GM21723 (cell line): Measurements from ENCODE around the gene CCDC40.
"Not testable (repeated sequence)": the region's sequence is repeated elsewhere in the genome, so short reads cannot be mapped to it uniquely, and the experiment has no call there.

ENCODE experiments used
- ATAC-seq: cut with Tn5 transposase; IDR thresholded peaks from one replicate; pipeline ENCODE4 v1.9.1; 2021; ENCODE audit warnings: mild to moderate bottlenecking, moderate library complexity; ENCODE audit not compliant: unreplicated experiment

Gene CCDC40, protein sequence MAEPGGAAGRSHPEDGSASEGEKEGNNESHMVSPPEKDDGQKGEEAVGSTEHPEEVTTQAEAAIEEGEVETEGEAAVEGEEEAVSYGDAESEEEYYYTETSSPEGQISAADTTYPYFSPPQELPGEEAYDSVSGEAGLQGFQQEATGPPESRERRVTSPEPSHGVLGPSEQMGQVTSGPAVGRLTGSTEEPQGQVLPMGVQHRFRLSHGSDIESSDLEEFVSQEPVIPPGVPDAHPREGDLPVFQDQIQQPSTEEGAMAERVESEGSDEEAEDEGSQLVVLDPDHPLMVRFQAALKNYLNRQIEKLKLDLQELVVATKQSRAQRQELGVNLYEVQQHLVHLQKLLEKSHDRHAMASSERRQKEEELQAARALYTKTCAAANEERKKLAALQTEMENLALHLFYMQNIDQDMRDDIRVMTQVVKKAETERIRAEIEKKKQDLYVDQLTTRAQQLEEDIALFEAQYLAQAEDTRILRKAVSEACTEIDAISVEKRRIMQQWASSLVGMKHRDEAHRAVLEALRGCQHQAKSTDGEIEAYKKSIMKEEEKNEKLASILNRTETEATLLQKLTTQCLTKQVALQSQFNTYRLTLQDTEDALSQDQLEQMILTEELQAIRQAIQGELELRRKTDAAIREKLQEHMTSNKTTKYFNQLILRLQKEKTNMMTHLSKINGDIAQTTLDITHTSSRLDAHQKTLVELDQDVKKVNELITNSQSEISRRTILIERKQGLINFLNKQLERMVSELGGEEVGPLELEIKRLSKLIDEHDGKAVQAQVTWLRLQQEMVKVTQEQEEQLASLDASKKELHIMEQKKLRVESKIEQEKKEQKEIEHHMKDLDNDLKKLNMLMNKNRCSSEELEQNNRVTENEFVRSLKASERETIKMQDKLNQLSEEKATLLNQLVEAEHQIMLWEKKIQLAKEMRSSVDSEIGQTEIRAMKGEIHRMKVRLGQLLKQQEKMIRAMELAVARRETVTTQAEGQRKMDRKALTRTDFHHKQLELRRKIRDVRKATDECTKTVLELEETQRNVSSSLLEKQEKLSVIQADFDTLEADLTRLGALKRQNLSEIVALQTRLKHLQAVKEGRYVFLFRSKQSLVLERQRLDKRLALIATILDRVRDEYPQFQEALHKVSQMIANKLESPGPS

DNA sequence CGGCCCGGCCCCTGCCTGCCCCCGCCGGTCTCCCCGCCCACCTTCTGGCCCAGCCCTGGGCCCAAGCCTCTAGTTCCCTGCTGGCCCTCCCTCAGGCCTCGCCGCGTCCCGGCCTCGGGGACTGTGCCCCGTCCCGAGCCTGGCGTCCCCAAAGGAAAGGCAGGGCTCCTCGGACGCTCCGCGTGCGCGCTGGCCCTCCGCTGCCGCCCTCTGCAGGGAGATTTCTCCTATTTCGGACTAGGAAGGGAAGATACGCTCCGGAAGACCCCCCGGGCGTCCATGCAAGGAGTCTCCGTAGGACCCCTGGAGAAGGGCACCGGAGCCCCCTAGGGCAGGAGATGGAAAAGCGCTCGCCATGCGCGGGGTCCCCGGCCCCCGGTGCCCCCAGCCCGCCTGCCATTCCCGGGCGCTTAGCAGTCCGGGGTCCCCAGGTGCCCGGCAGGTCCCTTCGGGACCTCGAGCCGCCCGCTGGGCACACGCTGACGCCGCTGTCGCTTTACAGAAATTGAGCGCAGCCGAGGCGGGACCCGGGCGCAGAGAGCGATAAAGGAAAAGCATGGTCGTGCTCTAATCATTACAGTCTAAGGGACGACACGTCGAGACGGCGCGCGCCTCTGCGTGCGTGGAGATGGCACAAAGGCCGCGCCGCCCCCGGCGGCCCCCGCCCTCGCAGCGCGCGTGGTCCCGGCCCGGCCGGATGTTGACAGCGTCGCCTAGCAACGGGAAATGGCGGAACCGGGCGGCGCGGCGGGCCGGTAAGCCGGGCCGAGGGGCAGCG, at the start of gene CCDC40:
Gene CCDC40, plus strand, starts transcription at position 706 of the 778 bp plus-strand sequence. Its CDS starts 21 bp downstream, at position 727.
- peak; percentile 51 for ATAC-seq

DNA sequence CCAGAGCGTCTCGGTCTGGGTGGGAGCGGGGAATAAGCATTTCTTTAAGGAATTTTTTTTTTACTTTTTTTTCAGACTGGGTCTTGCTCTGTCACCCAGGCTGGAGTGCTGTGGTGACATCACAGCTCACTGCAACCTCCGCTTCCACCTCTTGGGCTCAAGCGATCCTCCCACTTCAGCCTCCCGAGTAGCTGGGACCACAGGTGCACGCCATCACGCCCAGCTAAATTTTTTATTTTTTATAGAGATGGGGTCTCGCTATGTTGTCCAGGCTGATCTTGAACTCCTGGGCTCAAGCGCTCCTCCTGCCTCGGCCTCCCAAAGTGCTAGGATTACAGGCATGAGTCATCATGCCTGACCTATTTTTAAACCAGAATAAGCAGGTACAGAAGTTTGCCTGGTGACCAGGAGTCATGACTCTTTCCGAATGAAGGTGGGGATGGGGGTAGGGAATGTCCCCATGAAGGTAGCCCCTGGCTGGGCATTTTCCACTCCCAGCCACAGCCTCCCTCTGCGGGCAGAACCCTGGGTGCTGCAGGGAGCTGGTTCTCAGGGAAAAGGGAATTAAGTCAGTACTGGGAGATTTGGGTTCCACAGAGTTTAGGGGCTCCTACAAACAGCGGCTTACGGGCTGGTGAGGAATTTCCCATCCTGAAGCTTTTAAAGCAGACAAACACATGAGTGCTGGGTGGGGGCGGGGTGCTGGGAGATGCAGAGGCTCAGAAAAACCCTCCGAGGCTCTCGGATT, 49.1 kb upstream of the CCDC40 start:
- no peak for ATAC-seq

DNA sequence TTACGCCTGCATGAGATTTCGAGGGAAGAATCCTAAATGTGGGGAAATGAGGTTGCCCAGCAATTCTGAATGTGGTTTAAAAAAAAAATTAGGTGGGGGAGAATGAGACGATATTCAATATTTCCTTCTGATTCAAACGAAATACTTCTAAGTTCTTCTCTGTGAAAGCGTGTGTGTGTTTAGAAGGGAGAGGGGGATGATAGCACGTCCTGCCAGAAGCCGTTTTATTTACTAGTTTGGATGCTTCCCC, 48.6 kb upstream of the CCDC40 start:
- no peak for ATAC-seq

DNA sequence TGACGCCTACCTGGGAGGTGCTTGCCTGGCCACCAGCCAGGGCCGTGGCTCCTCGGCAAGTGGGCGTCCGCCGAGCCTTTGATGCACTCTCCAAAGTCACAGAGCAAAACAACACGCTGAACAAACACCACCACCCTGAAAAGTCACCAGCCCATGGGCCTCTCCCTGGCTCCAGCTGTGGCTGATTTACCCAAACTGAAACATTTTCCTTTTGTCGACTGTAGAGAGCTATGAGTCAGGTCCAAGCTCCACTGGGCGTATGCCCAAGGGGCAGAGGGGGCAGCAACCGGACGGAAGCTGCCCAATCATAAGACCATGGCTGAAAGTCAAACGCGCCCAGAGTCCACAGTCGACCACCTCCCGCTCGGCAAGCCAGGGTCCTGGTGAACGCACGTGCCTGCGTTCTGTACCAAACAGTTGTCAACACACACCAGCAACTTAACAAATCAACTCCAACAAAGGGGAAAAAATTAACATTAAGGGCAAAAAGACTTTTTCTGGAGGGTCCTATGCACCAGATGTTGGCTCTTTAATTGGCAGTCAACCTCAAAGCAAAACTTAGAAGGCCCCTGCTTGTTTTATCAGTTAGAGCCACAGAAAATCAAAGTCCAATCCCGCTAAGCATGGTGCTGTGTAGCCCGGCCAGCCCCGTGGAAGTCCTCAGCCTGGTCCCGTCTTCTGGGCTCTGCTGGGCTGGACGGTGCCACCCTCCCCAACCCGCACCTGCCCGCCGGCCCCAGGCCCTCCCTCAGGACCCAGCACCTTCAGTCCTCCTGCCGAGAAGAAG, 48.1 kb upstream of the CCDC40 start:
- ATAC-seq, result no peak

DNA sequence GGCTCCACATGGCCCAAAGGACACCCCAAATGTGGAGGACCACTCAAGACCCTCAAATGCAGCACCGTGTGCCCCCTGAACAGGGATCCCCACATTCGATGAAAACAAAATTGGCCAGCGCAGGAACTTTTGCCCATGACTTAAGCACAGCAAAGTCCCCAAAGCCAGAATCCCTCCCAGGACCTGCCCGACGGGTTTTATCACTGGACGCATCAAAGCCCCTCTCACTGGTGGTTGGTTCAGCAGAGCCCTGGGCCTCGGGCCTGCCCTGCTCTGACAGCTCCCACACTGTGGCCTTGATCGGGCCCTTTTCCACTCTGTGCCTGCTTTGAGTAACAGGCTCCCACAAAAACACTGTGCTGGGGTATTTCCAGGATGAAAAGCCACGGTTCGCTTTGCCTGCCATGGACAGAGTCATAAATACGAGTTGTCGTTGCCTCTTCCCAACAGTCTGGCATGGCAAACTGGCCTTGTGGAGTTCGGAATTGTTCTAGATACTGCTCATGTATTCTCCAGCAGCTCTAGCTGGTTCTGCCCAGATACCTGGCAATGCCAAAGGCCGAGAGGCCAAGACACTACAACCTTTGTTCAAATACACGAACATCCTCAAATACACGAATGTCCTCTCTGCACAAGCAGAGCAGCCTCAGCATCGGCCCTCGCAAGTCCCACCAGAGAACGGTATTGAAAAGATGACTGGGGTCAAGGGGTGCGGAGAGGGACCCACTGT, 47.2 kb upstream of the CCDC40 start:
- no peak for ATAC-seq

DNA sequence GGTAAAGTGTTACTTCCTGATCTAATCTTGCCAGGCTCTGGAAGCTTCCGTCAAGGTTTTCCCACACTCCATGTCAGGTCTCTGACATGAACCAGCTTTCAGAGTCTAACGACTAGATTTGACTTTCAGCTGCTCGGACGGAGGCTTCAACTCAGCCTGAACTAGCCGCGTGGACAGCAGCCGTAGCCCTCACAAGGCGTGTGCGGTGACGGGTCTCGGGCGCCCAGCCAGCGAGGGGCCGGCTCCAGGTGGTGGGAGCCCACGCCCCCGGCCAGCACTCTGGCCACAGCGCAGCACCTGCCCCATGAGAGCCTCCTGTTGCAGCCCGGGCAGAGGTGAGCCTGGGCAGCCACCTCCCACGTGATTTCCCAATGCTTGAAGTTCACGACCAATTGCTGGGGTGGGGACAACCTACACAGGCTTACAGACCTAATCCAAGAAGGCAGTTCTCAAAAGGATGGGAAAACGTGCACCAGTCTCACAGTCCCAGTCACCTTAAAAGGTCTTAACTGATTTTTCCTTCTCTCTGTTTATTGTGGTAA, 46.3 kb upstream of the CCDC40 start:
- no peak for ATAC-seq

DNA sequence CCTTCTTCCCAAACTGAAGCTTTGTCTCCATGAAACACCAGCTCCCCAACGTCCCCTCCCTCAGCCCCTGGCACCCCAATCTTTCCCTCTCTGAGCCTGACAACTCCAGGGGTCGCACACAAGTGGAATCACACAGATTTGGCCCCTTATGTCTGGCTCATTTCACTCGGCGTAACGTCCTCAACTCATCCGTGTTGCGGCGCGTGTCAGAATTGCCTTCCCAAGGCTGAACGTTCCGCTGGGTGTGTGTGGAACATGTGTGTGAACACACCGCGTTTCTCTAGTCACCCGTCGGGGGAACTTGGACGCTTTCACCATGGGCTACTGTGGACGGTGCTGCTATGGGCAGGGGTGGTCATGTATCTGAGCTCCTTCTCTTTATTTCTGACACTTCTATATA, 45.7 kb upstream of the CCDC40 start:
- ATAC-seq, result no peak

DNA sequence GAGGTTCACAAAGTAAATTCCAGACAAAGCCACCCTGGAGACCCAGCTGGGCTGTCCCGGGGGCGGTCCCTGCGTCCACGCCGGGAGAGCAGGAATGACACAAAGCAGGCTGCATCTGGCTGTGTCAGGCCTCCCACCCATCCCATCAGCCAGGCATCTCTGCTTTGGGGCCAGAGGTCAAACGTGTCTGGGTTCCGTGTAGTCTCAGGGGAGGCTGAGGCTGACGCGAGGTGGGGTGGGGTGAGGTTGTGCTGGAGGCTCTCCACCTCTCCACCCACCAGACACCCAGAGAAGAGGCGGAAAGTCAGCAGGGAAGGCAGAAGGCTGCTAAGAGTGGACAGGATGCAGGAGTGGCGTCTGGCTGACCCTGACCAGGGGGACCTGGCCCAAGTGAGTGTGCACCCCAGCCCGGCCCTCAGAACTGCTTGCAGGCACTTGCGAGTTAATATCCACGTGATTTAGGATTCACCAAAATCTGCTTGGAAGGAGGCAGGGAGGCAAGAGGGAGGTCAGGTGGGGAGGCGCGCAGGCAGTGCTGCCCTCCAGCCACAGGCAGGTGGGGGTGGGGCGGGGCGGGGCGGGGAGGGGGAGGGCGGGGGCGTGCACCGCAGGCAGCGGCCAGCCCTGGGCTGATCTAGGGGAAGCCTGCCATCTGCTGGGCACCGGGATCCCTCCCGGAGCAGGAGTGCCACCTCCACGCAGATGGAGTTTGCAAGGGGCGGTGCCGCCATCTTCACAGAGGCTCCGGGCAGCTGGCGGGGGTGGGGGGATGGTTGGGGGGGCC, 45.1 kb upstream of the CCDC40 start:
- no peak for ATAC-seq

DNA sequence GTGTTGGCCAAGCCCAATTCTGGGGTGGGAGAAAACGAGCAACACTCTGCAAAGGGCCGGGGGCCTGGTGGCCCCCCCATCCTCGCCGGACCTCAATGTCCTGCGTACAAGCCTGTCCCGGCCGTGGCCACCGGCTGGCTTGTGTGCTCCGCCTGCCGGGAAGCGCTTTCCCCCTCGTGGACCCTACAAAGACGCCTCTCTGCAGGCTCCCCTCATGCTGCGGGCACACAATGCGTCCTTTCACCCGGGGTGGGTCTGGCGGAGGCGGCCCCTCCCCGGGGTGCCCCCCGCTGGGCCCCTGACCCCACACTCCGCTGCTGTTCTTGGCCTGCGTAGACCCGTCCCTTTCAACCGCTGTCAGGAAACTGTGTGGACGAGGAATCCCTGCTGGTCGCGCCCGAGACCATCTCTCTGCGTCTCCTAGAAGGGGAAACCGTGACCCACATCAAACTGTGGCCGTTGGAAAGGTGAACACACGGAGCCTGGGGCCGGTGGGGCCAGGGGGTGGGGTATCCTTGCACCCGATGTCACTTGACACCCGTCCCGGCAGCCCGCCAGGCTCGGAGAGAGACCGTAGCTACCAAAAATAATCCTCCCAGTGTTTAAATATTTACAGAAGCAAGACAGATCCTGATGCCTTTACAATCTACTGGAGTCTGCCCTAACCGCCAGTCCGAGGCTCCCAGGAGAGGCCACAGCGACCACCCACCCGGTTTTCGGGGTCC, 44.4 kb upstream of the CCDC40 start:
- ATAC-seq, result no peak

DNA sequence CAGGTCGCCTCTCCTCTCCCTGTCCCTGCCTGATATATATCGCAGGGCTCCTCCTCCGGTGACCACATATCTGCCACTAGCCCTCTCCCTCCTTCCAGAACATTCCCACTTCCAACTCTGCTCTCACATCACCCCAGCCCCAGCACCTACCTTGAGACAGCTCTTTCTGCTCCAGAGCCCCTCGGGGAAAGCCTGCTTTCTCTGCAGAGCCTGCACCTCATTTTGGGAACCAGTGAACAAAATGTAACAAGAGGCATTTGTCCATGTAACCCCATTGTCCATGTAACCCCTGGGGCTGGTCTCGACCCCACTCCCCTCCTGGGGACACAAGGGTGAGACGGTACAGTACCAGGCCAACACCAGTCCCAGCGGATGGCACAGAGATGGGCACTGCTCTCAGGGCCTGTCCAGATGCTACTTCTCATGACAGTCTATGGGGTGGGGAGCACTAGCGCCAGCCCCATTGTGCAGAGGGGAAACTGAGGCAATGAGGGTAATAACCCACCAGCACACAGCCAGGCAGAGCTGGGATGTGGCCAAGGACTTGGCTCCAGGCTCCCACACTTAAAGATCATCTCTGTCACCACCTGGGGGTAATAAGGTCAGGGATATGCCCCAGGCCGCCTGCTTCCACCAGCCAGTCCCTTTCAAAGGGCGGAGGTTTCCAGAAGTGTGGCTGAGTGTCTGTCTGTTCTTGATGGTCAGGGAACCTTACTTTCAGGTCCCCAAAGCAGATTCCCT, 43.6 kb upstream of the CCDC40 start:
- no peak for ATAC-seq

DNA sequence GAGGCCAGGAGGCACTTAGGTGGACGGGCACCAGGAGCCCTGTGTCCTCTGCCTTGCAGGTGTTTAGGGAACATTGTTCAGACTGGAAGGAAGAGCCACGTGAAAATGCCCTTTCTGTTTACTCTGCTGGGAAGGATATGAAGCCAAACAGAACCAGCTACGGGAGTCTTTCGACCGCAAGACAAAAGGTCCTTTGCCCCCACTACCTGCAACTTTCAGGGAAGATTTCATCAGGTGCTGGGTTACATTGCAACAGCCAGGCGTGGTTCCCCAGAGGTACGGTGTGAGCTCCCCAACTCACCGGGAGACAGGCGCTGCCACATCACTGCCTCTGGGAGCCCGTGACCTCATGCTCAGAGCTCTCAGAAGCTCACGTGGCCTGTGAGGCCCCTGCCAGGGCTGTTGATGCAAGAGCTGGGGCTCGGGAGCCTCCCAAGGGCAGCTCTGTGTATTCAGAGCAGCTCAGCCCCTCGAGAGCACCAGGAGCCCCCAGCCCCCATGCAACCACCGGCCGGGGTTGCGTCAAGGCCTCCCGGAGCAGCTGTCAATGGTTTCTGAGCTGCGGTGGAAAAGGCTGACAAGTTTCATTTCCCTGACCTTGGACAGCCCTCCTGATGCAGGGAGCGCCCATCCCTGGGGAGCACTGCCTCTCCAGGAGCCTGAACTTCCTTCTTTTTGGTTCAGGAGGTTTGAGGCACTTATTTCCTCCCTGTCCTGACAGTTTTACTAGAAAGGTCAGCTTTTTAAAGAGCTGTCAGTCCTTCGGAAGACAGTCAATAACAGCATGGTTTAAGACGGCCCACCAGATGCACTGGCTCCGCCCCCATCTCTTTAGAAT, 42.8 kb upstream of the CCDC40 start:
- no peak for ATAC-seq

DNA sequence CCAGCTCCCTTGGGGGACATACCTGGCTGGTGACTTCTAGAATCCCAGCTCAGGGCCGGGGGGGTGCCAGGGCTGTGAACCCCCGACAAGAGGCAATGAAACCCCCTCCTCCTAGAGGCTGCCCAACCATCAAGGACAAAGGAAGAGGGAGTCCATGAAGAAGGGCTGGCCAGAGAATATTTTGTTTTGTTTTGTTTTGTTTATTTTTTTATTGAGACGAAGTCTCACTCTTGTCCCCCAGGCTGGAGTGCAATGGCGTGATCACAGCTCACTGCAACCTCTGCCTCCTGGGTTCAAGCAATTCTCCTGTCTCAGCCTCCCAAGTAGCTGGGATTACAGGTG, 42.2 kb upstream of the CCDC40 start:
- not testable (repeated sequence) for ATAC-seq

DNA sequence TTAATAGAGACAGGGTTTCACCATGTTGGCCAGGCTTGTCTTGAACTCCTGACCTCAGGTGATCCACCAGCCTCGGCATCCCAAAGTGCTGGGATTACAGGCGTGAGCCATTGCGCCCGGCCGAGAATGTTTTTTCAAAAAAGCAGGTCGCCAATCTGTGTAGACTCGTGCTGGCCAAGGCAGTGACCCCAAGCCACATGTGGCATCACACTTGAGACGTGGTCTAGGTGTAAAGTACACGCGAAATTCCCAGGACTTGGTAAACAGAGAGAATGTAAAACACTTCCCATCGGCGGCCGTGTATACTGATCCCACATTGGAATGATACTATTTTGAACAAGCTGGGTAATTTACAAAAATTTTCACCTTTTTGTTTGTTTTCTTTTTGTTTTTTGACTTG, 41.8 kb upstream of the CCDC40 start:
- no peak for ATAC-seq

DNA sequence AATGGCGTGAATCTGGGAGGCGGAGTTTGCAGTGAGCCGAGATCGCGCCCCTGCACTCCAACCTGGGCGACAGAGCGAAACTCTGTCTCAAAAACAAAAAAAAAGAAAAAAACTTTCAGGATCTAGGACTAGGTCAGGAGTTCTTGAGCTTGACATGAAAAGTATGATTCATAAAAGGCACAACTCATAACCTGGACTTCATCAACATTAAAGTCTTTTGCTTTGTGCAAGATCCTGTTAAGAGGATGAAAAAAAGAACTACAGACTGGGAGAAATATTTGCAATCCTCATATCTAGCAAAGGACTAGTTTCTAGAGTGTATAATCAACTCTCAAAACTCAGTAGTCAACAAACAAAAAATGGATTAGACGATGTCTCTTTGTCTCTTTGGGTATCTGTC, 40.7 kb upstream of the CCDC40 start:
- ATAC-seq, result no peak

DNA sequence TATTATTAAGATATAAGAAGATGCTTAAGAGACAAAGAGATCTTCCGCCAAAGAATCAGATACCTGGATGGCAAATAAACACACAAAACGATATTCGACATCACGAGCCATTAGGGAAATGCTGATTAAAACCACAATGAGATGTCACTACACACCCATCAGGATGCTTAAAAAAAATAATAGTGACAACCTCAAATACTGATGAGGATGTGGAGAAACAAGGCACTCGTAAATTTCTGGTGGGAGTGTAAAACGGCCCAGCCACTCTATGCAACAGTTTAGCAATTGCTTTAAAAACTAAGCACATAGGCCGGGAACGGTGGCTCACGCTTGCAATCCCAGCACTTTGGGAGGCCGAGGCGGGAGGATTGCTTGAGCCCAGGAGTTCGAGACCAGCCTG, 40.2 kb upstream of the CCDC40 start:
- no peak for ATAC-seq
